HG03103 (cell line): ENCODE measurements around the gene NYNRIN.

Source experiments
- ATAC-seq: cut with Tn5 transposase; IDR thresholded peaks from one replicate; pipeline ENCODE4 v1.9.1; 2021; ENCODE audit warnings: low read depth; ENCODE audit not compliant: unreplicated experiment

NYNRIN gene

DNA sequence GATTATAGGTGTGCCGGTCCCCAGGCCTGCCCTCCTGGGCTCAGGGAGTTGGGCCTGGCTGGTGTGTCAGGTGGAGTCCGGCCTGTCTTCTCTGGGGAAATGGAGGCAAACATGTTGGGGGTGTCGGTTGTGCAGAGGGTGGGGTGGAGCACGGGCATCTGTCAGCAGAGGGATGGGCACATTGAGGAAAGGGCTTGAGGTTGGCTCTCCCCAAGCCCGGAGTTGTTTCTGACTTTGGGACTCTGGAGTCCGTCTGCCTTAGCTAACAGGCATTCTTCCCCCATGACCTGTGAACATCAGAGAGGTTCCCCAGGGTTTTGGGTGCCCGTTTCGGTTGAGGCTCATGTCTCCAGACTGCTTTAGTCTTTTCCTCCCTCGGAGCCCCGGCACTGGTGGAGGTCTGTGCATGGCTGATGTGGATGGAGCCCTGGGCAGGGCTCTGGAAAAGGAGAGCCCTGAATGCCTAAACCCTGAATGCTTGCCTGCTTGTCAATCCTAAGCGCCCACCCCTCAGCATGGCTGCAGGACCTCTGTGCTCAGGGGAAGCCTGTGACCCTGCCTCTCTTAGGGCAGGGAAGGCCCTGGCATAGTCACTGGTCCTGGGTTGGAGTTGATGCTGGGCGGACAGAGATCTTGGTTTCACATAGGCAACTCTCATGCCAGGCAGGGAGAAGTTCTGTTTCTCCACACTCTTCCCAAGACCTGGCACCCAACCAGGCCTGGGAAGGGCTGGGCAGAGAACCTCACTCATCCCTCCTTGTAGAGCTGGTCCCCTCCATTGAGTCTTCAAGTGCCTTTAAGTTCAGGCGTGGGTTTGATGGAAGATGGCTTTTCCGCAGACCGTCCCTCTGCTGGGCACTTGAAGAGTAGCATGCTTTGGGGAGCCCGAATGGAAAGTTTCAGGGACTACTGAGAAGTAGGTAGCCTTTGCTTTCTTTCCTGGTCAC lies 12.9 kb downstream of the NYNRIN start:
- ATAC-seq = peak; percentile 77

- no peak for ATAC-seq
Observed at GRCh38 chr14:24414077-24414476, 15.3 kb downstream of the NYNRIN start.

DNA sequence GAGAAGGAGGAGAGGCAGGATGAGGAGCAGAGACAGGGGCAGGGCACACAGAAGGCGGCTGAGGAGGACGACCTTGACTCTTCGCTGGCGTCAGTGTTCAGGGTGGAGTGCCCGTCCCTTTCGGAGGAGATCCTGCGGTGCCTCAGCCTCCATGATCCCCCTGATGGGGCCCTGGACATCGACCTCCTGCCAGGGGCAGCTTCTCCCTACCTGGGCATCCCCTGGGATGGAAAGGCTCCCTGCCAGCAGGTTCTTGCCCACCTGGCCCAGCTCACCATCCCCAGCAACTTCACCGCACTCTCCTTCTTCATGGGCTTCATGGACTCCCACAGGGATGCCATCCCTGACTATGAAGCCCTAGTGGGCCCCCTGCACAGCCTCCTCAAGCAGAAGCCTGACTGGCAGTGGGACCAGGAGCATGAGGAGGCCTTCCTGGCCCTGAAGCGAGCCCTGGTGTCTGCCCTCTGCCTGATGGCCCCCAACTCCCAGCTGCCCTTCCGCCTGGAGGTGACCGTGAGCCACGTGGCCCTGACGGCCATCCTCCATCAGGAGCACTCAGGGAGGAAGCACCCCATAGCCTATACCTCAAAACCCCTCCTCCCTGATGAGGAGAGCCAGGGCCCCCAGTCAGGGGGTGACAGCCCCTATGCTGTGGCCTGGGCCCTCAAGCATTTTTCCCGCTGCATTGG lies 16.1 kb downstream of the NYNRIN start:
- no peak for ATAC-seq

GRCh38 chr14:24415421-24416253 lies 16.8 kb downstream of the NYNRIN start:
- no peak for ATAC-seq

DNA sequence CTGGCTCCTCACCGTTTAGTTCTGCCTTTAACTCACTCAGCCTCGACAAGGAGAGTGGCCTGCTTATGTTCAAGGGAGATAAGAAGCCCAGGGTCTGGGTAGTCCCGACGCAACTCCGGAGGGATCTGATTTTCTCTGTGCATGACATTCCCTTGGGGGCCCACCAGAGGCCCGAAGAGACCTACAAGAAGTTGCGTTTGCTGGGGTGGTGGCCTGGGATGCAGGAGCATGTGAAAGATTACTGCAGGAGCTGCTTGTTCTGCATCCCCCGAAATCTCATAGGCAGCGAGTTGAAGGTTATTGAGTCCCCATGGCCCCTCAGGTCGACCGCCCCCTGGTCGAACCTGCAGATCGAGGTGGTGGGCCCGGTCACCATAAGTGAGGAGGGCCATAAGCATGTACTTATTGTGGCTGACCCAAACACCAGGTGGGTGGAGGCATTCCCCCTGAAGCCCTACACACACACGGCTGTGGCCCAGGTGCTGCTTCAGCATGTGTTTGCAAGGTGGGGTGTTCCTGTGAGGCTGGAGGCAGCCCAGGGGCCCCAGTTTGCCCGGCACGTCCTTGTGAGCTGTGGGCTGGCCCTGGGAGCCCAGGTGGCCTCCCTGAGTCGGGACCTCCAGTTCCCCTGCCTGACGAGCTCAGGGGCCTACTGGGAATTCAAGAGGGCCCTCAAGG lies 17.6 kb downstream of the NYNRIN start:
- ATAC-seq = no peak

DNA sequence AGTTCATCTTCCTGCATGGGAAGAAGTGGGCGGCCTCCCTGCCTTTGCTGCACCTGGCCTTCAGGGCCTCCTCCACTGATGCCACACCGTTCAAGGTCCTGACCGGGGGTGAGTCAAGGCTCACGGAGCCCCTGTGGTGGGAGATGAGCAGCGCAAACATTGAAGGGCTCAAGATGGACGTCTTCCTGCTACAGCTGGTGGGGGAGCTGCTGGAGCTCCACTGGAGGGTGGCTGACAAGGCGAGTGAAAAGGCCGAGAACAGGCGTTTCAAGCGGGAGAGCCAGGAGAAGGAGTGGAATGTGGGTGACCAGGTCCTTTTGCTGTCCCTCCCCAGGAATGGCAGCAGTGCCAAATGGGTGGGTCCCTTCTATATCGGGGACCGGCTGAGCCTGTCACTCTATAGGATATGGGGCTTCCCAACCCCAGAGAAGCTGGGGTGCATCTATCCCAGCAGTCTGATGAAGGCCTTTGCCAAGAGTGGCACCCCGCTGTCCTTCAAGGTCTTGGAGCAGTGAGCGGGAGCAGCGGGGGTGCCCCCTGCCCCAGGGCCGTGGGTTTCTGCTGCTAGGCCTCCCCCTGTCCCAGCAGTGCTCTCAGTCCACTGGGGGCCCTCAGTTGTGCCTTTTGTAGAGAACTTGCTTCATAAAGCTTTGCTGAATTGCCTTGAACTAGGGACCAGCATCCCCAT lies 18.3 kb downstream of the NYNRIN start:
- ATAC-seq = no peak

DNA sequence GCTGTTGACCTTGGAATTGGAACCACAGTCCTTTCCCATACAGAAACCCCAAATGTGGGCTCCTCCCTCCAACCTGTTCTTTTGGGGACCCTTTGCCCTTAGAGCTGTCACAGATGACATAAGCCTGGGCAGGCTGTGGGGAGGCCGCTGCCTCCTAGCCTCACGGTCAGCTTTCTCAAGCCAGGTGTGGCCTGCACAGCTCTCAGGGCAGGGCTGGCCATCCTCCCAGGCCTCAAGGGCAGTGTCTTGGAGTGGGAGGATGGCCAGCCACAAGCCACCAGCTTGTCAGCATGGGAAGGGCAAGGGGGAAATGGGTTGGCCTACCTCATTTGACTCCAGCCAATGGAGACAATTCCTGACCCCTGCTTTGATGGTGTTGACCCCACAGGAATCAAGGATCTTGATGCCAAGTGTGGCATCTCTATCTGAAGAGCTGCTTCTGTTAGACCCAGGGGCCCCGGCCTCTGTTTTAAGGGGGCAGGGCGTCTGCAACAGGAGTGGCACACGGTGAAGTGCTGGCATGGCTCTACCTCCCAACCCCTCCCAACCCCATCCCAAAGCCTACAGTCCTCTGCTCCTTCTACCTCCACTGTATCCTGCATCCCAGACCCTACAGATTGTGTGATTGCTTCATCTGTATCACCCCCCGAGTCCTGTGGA lies 19.2 kb downstream of the NYNRIN start:
- ATAC-seq = no peak

GRCh38 chr14:24418492-24418873 lies 19.7 kb downstream of the NYNRIN start:
- ATAC-seq = no peak

DNA sequence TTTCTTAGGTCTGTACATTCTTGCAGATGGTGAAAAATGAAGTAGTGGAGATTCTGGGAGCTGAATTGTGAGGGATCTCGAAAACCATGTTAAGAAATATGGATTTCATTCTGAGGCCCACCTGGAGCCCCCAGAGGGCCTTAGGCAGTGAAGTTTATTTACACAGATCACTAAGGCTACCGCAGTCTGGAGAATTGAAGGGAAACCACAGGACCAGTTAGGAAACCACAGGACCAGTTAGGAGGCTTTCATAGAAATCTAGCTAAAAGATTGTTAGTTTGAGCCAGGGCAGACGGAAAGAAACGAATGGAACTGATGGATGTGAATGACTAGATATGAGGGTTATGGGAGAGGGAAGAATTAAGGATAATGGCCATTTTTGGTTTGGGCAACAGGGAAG lies 23.5 kb downstream of the NYNRIN start:
- no peak for ATAC-seq

- no peak for ATAC-seq
Observed at GRCh38 chr14:24422694-24423601, 24.1 kb downstream of the NYNRIN start.

DNA sequence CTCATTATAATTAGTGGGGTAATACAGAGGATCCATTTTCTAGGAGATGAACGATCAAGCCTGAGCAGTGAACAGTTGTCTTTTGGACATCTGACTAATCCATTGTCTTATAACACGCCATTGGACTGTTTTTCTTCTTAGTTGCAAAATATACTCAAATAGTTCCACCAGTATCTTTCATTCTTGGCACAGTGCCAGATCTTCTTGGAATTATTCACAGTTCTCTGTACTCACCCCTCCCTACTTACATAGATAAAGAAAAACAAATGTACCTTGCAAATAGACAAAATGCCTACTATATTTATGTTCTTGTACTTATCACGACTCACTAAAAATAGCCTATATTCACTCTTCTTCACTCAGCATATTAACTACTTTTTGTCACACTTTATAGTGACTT lies 26.9 kb downstream of the NYNRIN start:
- ATAC-seq = no peak

DNA sequence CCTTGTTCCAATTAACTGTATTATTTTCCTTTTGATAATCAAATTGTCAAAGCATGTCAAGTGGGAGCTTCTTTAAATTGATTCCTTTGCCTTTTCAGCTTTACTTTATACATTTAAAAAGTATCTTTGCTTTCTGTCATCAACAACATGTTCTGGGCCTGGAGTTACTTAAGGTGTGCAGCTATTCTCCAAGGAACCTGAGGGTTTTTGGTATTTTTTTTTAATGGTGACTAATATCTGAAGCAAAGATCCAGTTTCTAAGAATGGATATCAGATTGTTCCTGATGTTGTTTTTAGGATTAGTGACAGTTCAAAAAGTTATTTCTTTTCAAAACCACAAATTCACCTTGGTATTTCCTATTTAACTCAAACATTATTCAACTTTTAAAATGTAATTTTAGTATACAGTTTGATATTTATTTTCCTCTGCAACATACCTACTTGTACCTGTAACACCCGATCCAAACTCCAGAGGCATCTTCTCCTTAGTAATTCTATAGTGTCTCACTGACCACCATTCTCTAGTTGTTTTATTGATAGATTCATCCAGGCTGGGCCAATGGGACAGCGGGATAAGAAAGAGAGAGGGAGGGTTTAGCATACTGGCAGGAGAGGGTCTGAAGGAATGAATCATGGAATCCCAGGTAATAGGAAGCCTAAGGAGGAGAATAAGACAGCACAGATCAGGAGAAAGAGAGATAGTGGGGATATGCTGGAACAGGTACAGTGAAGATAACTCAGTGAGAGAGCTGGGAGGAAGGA lies 27.5 kb downstream of the NYNRIN start:
- ATAC-seq = no peak

- ATAC-seq = no peak
Observed at GRCh38 chr14:24426912-24427536, 28.2 kb downstream of the NYNRIN start.

GRCh38 chr14:24427537-24428508 lies 29.0 kb downstream of the NYNRIN start:
- ATAC-seq = no peak

- ATAC-seq = no peak
Observed at GRCh38 chr14:24428628-24429394, 30.0 kb downstream of the NYNRIN start.
